Measurements from ENCODE around the gene UBLCP1.

Gene UBLCP1

DNA sequence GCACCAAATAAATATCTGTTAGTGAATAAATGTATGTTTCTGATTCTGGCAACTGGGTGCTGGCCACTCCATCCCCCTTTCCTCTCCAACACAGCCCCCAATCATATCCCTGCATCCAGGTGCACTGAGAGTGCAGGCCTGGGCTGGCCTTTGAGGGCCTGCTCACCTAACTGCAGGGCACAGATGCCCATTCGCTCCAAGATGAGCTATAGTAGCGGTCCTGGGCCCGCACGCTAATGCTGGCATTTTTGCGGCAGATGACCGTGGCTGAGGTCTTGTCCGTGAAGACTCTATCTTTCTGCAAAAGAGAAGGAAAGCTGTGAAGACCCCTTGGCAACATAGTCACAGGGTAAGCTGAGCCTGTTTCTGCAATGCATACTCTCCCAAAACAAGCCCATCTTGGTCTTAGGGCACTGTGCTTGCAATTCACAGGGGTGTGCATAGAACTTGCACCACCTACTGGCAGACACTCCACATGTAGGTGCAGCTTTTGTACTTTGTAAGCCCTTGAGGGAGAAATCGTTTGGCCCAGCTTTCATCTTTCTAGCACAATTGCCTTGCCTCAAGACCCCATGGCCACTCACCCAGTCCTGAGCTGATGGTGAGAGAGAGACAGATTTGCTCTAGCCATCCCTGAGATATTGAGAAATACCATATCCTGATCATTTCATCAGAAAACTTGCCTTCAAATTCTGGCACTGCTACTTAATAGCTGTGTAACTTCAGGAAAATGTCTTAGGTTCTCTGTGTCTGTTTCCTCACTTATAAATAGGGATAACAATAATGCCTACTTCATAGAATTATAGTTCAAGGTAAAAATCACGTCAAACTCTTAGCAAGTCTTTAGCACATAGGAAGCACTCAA lies 53.7 kb downstream of the UBLCP1 start:
- DNase-seq = peak; percentile 40 to 57

GRCh38 chr5:159317849-159318248 lies 54.8 kb downstream of the UBLCP1 start:
- DNase-seq = no peak

- no peak for DNase-seq
Measured at GRCh38 chr5:159318448-159318847, 55.4 kb downstream of the UBLCP1 start.

DNA sequence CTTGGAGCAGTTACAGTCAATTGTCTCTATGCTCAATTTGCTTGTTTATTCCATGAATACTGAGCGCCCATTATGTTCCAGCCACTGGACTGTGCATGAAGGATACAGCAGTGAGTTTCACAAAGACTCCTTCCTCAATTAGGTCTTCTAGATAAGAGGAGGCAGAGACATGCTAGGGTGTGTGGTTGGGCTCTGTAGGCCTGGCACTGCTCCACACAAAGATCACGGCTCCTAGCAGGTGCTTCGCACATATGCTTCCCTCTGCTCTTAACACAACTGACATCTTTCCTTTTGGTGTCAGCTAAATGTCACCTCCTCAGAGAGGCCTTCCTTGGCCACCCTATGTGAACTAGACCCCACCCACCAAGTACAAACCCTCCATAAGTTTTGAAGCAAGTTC lies 56.3 kb downstream of the UBLCP1 start:
- no peak for DNase-seq

DNA sequence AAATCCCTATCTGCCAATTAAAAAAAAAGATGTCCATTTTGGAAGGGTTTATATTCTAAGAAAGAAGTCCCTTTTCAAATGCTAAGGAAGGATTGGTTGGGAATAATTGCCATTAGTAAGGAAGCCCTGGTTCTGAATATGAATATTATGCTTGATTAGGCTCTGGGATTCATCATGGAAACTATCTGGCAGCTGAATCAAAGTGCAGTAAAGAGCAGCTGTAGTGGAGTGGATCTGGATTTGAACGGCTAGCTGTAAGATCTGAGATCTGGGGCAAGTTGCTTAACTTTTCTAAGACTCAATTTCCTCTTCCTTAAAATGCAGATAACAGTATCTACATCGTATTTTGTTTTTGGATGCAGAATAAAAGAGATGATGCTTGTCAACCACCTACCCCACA lies 56.7 kb downstream of the UBLCP1 start:
- no peak for DNase-seq

GRCh38 chr5:159322180-159322579 lies 59.1 kb downstream of the UBLCP1 start:
- no peak for DNase-seq

- no peak for DNase-seq
Measured at GRCh38 chr5:159324102-159324755, 61.1 kb downstream of the UBLCP1 start.

GRCh38 chr5:159324986-159325385 lies 61.9 kb downstream of the UBLCP1 start:
- no peak for DNase-seq

DNA sequence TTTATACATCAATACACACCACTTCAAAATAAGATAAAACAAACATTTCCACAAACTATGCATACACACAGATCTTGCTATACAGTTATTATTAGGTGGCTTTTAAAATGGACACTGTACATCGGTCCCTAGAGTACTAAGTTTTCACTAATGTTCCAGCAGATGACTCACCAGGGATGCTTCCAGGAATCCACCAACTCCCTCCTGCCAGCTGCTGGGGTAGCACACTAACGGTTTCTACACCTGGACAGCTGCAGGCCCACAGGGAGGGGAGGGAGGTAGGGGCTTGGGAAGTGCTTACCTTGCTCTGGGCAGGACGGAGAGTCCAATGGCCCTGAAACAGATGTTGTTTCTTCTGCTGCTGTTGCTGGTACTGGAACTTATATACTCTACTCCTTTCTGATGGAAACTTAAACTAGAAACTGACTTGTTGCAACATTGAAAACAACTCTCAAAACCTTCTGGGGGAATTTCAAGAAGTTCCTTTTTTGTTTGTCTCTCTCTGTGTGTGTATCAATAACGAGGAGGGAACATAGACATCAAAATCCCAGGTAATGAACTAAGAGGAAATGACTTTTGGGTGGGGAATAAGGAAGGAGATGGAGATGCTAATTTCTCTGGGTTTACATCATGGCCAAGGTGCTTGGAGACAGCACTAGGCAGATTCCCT lies 67.2 kb downstream of the UBLCP1 start, which contains the start of gene IL12B:
TSS of gene IL12B (minus strand) at position 357 of the 670 bp plus-strand sequence. CDS start 3,705 bp downstream, outside the sequence.
- peak in 1 of 2 donors; percentile 8 for DNase-seq

DNA sequence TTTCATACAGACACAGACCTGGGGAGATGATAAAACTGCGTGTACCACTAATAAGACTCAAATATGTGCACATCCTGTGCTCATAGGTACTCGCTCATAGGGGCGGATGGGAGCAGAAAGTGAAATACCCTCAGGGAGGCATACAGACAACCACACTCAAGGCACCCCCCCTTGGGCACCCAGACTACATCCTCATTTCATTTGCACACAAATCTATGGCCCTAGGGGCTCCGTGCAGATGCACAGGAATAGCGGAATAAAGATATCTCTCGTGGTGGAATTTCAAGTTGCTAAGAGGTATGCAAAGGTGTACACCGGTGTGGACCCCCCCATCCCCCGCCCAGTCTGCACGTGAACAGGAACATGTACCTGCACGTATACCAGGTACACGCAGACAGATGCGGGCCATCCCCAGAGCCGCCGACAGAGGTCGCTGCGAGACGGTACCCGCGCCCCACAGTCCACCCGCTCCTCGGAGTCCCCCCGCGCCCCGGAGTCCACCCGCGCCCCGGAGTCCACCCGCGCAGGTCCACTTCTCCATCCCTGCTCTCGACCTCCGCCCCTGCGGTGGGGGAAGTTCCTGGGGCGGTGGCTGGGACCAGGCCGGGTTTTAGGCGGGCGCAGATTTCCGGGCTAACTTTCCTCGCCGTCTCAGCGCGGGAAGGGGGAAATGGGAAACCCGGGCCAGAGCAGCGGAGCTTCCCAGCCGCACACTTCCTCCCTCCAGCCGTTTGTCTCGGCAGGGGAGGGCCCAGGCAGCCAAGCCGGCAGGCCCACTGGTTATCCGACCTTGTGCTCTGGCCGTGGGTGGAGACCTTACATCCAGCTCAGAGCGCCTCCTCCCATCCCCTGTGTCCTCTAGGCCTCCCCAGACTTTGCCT lies 68.2 kb downstream of the UBLCP1 start:
- DNase-seq = peak; percentile 73 to 80

DNA sequence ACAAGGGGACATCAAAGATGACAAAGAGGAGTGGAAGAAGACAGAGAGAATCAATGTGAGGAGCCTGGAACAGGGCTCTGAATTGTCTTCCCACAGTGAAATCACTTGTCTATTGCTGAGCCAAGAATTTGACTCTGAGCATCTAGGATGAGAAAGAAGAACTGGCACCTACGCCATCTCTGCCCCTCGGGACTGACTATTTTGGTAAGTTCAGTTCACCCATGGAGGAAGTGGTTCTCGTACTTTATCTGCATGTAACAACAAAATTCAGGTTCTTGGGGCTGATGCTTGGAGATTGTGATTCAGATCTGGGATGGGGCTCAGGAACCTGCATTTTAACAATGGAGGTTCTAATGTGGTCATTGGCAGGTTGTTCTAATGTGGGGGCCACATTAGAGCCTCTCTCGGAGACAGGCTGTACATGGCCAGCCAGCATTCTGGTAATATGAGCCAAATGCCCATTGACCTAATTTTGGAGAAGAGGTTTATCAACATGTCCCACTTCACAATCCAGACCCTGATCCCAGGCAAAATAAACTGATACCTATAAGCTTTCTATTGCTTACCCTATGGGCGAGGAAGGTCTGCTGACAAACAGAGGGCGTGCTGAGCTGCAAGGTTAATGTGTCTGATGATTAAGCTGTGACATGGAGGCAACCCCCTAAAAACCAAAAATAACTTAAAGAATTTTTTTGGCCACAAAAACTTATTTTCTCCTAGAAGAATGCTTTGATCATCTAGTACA lies 69.9 kb downstream of the UBLCP1 start:
- peak; percentile 68 to 83 for DNase-seq

DNA sequence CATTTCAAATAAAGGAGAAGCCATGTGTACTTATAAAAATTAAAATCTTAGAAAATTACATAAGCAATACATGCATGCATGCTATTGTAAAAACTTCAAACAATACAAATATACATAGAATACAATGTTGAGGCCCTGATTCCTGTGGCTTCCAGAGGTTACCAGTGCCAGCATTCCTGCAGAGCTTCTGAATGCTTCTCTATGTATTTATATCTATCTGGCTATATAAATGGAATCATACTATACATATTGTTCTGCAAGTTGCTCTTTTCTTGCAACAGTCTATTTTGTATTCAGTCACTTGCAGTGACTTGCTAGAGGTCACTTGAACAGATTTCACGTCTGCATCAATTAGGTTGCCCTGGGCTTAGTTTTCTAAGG lies 70.4 kb downstream of the UBLCP1 start:
- no peak for DNase-seq

All from inflammatory macrophage (primary cell).